ENCODE measurements around the gene FYCO1.

The FYCO1 gene

DNA sequence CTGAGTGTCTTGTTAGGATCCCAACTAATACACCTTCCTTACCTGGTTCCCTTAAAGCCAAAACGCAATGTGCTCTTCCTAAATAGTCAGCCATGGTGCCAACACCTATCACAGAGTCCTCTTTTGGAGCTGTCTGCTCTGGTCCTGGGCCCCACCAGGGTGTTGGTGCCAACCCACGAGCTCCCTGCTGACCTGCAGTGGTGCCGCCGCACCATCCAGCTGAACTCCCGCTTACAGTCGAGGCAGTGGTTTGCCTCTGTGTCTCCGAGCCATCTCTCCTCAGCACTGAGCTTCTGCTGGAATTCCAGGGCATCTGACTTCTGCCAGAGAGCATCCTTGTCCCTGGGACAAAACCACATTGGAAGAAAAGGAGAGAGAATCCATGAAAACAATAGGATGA lies 36.4 kb downstream of the FYCO1 start:
- H3K4me3 Mint-ChIP-seq, result no peak overlapping the region
- no peaks in the 10 kb centered on the region for H3K4me1 Mint-ChIP-seq
- DNase-seq, result no peak
- no peaks in the 10 kb centered on the region for H3K27me3 Mint-ChIP-seq (ENCODE audit: low read depth, poor library complexity)
- peaks cover 74% of the 10 kb centered on the region for H3K36me3 Mint-ChIP-seq (ENCODE audit: low read depth)
- no peak overlapping the region for H3K27ac Mint-ChIP-seq
- TF ChIP-seq, protein P1, sequence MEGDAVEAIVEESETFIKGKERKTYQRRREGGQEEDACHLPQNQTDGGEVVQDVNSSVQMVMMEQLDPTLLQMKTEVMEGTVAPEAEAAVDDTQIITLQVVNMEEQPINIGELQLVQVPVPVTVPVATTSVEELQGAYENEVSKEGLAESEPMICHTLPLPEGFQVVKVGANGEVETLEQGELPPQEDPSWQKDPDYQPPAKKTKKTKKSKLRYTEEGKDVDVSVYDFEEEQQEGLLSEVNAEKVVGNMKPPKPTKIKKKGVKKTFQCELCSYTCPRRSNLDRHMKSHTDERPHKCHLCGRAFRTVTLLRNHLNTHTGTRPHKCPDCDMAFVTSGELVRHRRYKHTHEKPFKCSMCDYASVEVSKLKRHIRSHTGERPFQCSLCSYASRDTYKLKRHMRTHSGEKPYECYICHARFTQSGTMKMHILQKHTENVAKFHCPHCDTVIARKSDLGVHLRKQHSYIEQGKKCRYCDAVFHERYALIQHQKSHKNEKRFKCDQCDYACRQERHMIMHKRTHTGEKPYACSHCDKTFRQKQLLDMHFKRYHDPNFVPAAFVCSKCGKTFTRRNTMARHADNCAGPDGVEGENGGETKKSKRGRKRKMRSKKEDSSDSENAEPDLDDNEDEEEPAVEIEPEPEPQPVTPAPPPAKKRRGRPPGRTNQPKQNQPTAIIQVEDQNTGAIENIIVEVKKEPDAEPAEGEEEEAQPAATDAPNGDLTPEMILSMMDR (IDR thresholded peaks at IDR 0.05), result no peak
- no peaks in the 10 kb centered on the region for H3K9me3 Mint-ChIP-seq

DNA sequence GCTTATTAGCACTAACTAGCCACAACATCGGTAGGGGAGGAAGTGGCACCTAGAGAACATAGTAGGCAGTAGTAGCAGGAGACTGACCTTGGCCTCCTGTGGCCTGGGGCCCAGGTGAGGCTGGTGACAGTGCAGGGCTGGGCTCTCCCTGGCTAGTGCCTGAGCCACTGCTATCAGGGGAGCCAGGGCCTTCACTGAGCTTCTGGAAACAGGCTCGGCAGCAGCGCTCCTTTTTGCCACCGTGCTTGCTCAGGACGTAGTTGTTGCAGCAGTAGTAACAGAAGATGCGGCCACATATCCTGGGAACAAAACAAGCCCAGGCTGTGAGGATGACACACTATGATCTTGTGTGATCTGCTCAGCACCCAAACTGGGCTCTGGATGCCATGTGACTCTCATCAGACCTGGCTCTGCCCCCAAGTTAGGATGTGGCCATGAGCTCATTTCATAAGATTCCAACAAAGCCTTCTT lies 37.3 kb downstream of the FYCO1 start:
- no peak for DNase-seq
- H3K9me3 Mint-ChIP-seq, result no peaks in the 10 kb centered on the region
- H3K27ac Mint-ChIP-seq, result no peak overlapping the region
- H3K36me3 Mint-ChIP-seq (ENCODE audit: low read depth), result peaks cover 75% of the 10 kb centered on the region
- no peak overlapping the region for H3K4me3 Mint-ChIP-seq
- no peaks in the 10 kb centered on the region for H3K27me3 Mint-ChIP-seq (ENCODE audit: low read depth, poor library complexity)
- TF ChIP-seq, protein P1 (IDR thresholded peaks at IDR 0.05), result no peak
- H3K4me1 Mint-ChIP-seq, result no peaks in the 10 kb centered on the region

DNA sequence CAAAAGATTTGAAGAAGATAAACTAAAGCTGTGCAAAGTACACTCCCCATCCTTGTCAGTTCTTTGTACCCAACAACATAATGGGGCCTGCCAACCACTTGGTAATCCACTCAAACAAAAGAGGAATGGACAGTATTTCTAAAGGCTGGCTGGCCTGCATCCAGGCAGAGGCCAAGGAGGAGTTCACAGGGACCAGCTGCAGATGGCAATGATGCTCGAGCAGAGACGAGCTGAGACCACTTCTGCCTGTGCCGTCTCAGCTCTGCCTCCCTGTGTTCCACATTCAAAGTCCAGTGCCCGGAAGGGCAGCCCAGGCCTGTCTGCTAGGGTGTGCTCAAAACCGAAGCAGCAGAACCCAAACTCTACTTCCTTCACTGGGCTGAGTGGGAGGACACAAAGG lies 38.0 kb downstream of the FYCO1 start:
- TF ChIP-seq, protein P1 (IDR thresholded peaks at IDR 0.05), result no peak
- Mint-ChIP-seq H3K27ac (no peak overlapping the region), H3K4me1 (no peaks in the 10 kb centered on the region), H3K9me3 (no peaks in the 10 kb centered on the region), H3K27me3 (ENCODE audit: low read depth, poor library complexity) (no peaks in the 10 kb centered on the region), H3K4me3 (no peak overlapping the region), H3K36me3 (ENCODE audit: low read depth) (peaks cover 77% of the 10 kb centered on the region)
- no peak for DNase-seq

DNA sequence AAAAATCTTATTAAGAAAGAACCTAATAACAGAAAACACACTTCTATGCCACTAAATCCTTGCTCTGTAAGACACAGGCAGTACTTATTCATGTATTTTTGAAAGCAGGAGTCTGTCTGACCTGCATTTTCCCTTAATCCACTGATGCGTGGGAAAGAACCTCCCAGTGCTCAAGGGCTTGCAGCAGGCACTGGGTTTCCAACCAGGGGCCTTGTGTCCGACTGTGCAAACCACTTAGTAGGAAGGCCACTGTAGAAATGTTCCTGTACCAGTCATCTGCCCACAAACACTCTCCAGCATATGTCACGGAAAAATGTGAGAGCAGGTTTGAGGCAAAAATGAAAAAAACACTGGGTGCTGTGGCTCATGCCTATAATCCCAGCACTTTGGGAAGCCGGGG lies 39.9 kb downstream of the FYCO1 start:
- Mint-ChIP-seq H3K4me3 (no peak overlapping the region), H3K4me1 (no peaks in the 10 kb centered on the region), H3K27me3 (ENCODE audit: low read depth, poor library complexity) (no peaks in the 10 kb centered on the region), H3K36me3 (ENCODE audit: low read depth) (peaks cover 65% of the 10 kb centered on the region), H3K27ac (no peak overlapping the region), H3K9me3 (no peaks in the 10 kb centered on the region)
- TF ChIP-seq, protein P1 (IDR thresholded peaks at IDR 0.05), result no peak
- no peak for DNase-seq

DNA sequence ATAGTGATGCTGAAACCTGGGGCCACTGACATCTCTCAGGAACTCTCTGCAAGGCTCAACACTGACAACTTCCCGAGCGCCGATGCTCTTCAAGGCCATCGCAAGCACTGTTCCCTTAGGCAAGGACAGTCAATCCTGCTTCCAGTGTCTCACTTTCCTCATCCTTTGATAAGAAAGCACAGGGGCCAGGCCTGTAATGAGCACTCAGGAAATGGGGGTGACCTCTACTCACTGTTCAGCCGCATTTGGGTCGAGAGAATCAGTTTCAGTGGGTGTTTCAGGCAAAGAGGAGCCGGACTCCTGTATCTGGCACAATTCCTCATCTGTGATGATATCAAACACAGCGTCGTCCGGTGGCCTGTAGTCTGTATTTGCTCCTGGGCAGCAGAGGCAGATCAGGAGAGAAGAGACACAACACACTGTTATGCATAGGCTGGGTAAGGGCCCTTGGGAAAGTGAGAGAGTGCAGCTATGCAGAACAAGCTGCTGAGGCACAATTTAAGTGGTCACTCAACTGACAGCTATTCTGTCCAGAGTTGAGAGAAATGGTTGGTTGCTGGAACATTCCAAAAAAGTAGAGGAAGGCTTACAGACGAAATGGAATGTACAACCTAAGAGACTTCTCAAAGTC lies 40.5 kb downstream of the FYCO1 start:
- peaks cover 60% of the 10 kb centered on the region for H3K36me3 Mint-ChIP-seq (ENCODE audit: low read depth)
- no peaks in the 10 kb centered on the region for H3K4me1 Mint-ChIP-seq
- no peak overlapping the region for H3K27ac Mint-ChIP-seq
- H3K4me3 Mint-ChIP-seq, result no peak overlapping the region
- TF ChIP-seq, protein P1 (IDR thresholded peaks at IDR 0.05), result no peak
- DNase-seq, result no peak
- no peaks in the 10 kb centered on the region for H3K27me3 Mint-ChIP-seq (ENCODE audit: low read depth, poor library complexity)
- H3K9me3 Mint-ChIP-seq, result no peaks in the 10 kb centered on the region

DNA sequence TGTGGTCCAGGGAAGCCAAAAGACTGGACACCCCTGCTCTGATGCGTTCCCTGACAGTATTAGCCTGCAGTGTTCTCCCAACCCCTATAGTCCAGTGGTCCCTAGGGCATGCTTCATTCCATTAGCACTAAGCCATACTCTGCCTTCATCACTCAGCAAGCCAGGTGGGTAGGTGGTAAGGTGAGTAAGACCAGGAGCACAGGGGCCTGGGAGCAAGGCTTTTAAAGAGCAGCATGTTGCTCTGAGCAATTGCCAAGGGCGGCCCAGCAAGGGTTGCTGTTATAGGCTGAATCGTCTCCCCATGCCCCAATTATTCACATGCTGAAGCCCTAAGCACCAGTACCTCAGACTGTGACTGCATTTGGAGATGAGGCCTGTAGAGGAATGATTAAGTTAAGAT lies 41.3 kb downstream of the FYCO1 start:
- Mint-ChIP-seq H3K4me1 (no peaks in the 10 kb centered on the region), H3K27me3 (ENCODE audit: low read depth, poor library complexity) (no peaks in the 10 kb centered on the region), H3K4me3 (no peak overlapping the region), H3K27ac (no peak overlapping the region), H3K36me3 (ENCODE audit: low read depth) (peaks cover 59% of the 10 kb centered on the region), H3K9me3 (no peaks in the 10 kb centered on the region)
- DNase-seq, result no peak
- TF ChIP-seq, protein P1 (IDR thresholded peaks at IDR 0.05), result no peak

Measured in nephron progenitor cell (in vitro differentiated cells).